IMR-90 (cell line): ENCODE data around the gene ALLC. TPM values are rescaled to one million over a fixed set of nuclear protein-coding genes. Genes with fewer than 3 reads are reported as not detected.

Source experiments
- ATAC-seq: fragments of 200-7000 bp; cut with Tn5 transposase; 2 replicates; pipeline ENCODE4 v1.9.1; 2020; ENCODE audit warnings: low read depth, mild to moderate bottlenecking, moderate library complexity
- BruUV-seq: library from RNA; stranded (reverse); fragments of 400-500 nt; replicated peaks from 2 replicates; lab custom pipeline; 2021; lab: Mats Ljungman, UMichigan
- CTCF ChIA-PET: fragments of 300-600 bp; formaldehyde crosslinking; extraction: SDS; loops from one replicate; lab custom pipeline; 2021; ENCODE audit warnings: antibody characterized with exemption; lab: Yijun Ruan, JAX
- POLR2A ChIA-PET: fragments of 300-600 bp; sonication (Branson Sonifier 250); formaldehyde crosslinking; loops from one replicate; lab custom pipeline; 2022; ENCODE audit warnings: antibody characterized with exemption; ENCODE audit not compliant: unreplicated experiment; lab: Charles Lee
- DNase-seq: peaks from one replicate; pipeline ENCODE4 v3.0.0; 2013
- H2AFZ ChIP-seq: replicated peaks from 2 replicates; pipeline ENCODE3; 2013; ENCODE audit warnings: low read length, mild to moderate bottlenecking; ENCODE audit not compliant: poor library complexity
- H2AK5ac ChIP-seq: 2 replicates; pipeline ENCODE4 v1.6.1; 2013; ENCODE audit warnings: low read depth, low read length, inconsistent platforms
- H2AK9ac ChIP-seq: replicated peaks from 2 replicates; pipeline ENCODE3; 2013; ENCODE audit warnings: mild to moderate bottlenecking, low read depth, low read length, moderate library complexity; ENCODE audit not compliant: poor library complexity
- H2BK120ac ChIP-seq: 2 replicates; pipeline ENCODE4 v1.6.1; 2013; ENCODE audit warnings: low read depth, low read length, inconsistent platforms
- H2BK15ac ChIP-seq: 3 replicates; pipeline ENCODE4 v1.6.1; 2013; ENCODE audit warnings: low read depth, low read length, inconsistent platforms
- H2BK20ac ChIP-seq: 2 replicates; pipeline ENCODE4 v1.6.1; 2013; ENCODE audit warnings: low read depth, mild to moderate bottlenecking, inconsistent platforms, low read length, moderate library complexity
- H2BK5ac ChIP-seq: 2 replicates; pipeline ENCODE4 v1.6.1; 2013; ENCODE audit warnings: mild to moderate bottlenecking, low read depth, low read length, inconsistent platforms; ENCODE audit not compliant: poor library complexity, severe bottlenecking
- H3K14ac ChIP-seq: replicated peaks from 2 replicates; pipeline ENCODE4 v1.6.1; 2013; ENCODE audit warnings: low read depth, low read length, inconsistent platforms
- H3K18ac ChIP-seq: 2 replicates; pipeline ENCODE4 v1.6.1; 2013; ENCODE audit warnings: low read depth, low read length, control low read depth
- H3K23ac ChIP-seq: 2 replicates; pipeline ENCODE4 v1.6.1; 2013; ENCODE audit warnings: low read depth, low read length, inconsistent platforms
- H3K27ac ChIP-seq: 2 replicates; pipeline ENCODE4 v1.5.1; 2013; ENCODE audit warnings: mild to moderate bottlenecking, control low read depth, low read length; ENCODE audit not compliant: insufficient read depth
- H3K27me3 ChIP-seq: 2 replicates; pipeline ENCODE4 v1.6.1; 2013; ENCODE audit warnings: low read length; ENCODE audit not compliant: control insufficient read depth, insufficient read depth
- H3K36me3 ChIP-seq: 2 replicates; pipeline ENCODE4 v1.6.1; 2013; ENCODE audit warnings: low read length, mixed read lengths; ENCODE audit not compliant: control insufficient read depth, insufficient read depth
- H3K4ac ChIP-seq: 2 replicates; pipeline ENCODE4 v1.6.1; 2013; ENCODE audit warnings: low read depth, low read length, inconsistent platforms
- H3K4me1 ChIP-seq: 2 replicates; pipeline ENCODE4 v1.6.1; 2013; ENCODE audit warnings: low read length, mixed read lengths; ENCODE audit not compliant: control insufficient read depth, insufficient read depth
- H3K4me2 ChIP-seq: 2 replicates; pipeline ENCODE4 v1.6.1; 2013; ENCODE audit warnings: low read depth, mild to moderate bottlenecking, control low read depth, low read length, moderate library complexity
- H3K4me3 ChIP-seq: 2 replicates; pipeline ENCODE4 v1.5.1; 2013; ENCODE audit warnings: low read depth, mild to moderate bottlenecking, control low read depth, low read length, moderate library complexity; ENCODE audit not compliant: insufficient read depth
- H3K56ac ChIP-seq: 2 replicates; pipeline ENCODE4 v1.6.1; 2013; ENCODE audit warnings: low read length, inconsistent platforms; ENCODE audit not compliant: insufficient read depth; ENCODE audit errors: extremely low read depth
- H3K79me1 ChIP-seq, 2 experiments: 2 replicates each; pipeline ENCODE4 v1.6.1; 2013; ENCODE audit warnings: low read length in 2 of 2, inconsistent platforms in 1 of 2, low read depth in 1 of 2
- H3K9ac ChIP-seq: 2 replicates; pipeline ENCODE4 v1.6.1; 2013; ENCODE audit warnings: low read depth, low read length, control low read depth
- H3K9me1 ChIP-seq: 2 replicates; pipeline ENCODE4 v1.6.1; 2013; ENCODE audit warnings: low read length, inconsistent platforms; ENCODE audit not compliant: insufficient read depth
- H3K9me3 ChIP-seq: 2 replicates; pipeline ENCODE4 v1.6.1; 2013; ENCODE audit warnings: low read length; ENCODE audit not compliant: control insufficient read depth, insufficient read depth
- H4K20me1 ChIP-seq: 2 replicates; pipeline ENCODE4 v1.6.1; 2013; ENCODE audit warnings: low read length, inconsistent platforms; ENCODE audit not compliant: insufficient read depth
- H4K5ac ChIP-seq: 2 replicates; pipeline ENCODE4 v1.6.1; 2013; ENCODE audit warnings: mild to moderate bottlenecking, low read depth, low read length, control low read depth
- H4K8ac ChIP-seq, 2 experiments: 2 replicates each; pipeline ENCODE4 v1.6.1; 2013; ENCODE audit warnings: low read depth in 2 of 2, low read length in 2 of 2, control low read depth in 1 of 2, inconsistent platforms in 1 of 2
- H4K91ac ChIP-seq: 2 replicates; pipeline ENCODE4 v1.6.1; 2013; ENCODE audit warnings: low read depth, low read length, inconsistent platforms; ENCODE audit not compliant: insufficient read depth
- BHLHE40 ChIP-seq: fragments of 150-350 bp; IDR thresholded peaks from 2 replicates; pipeline ENCODE4 v1.6.1; 2016; ENCODE audit warnings: mild to moderate bottlenecking, low read depth, low read length
- CEBPB ChIP-seq: IDR thresholded peaks from 2 replicates; pipeline ENCODE4 v1.6.1; 2012; ENCODE audit warnings: low read depth, low read length, improper control_type of control experiment
- CHD1 ChIP-seq: IDR thresholded peaks from 2 replicates; pipeline ENCODE4 v1.6.1; 2012; ENCODE audit warnings: low read depth, low read length, improper control_type of control experiment
- CTCF ChIP-seq: conservative IDR thresholded peaks from 2 replicates; pipeline ENCODE4 v1.5.1; 2012; ENCODE audit warnings: mild to moderate bottlenecking, low read depth, low read length, improper control_type of control experiment
- ELK1 ChIP-seq: fragments of 150-350 bp; IDR thresholded peaks from 2 replicates; pipeline ENCODE4 v1.6.1; 2016; ENCODE audit warnings: low read depth, mild to moderate bottlenecking, low read length, moderate library complexity, borderline replicate concordance
- FOS ChIP-seq: fragments of 150-350 bp; IDR thresholded peaks from 2 replicates; pipeline ENCODE4 v1.6.1; 2016; ENCODE audit warnings: low read depth, low read length
- MAFK ChIP-seq: IDR thresholded peaks from 2 replicates; pipeline ENCODE4 v1.6.1; 2012; ENCODE audit warnings: low read depth, low read length, improper control_type of control experiment
- MAZ ChIP-seq: IDR thresholded peaks from 2 replicates; pipeline ENCODE4 v1.6.1; 2012; ENCODE audit warnings: low read depth, mild to moderate bottlenecking, low read length, improper control_type of control experiment, moderate library complexity, borderline replicate concordance
- MXI1 ChIP-seq: IDR thresholded peaks from 2 replicates; pipeline ENCODE4 v1.6.1; 2012; ENCODE audit warnings: low read depth, mild to moderate bottlenecking, low read length, moderate library complexity, borderline replicate concordance
- NFE2L2 ChIP-seq: fragments of 150-350 bp; IDR thresholded peaks from 2 replicates; pipeline ENCODE4 v1.6.1; 2016; ENCODE audit warnings: low read depth, mild to moderate bottlenecking, low read length
- POLR2A ChIP-seq: IDR thresholded peaks from 2 replicates; pipeline ENCODE4 v1.6.1; 2012; ENCODE audit warnings: mild to moderate bottlenecking, low read depth, low read length
- RAD21 ChIP-seq: IDR thresholded peaks from 2 replicates; pipeline ENCODE4 v1.6.1; 2012; ENCODE audit warnings: low read length, improper control_type of control experiment
- RCOR1 ChIP-seq: IDR thresholded peaks from 2 replicates; pipeline ENCODE4 v1.6.1; 2012; ENCODE audit warnings: mild to moderate bottlenecking, low read length, improper control_type of control experiment; ENCODE audit not compliant: insufficient replicate concordance
- RFX5 ChIP-seq: IDR thresholded peaks from 2 replicates; pipeline ENCODE4 v1.8.0; 2012; ENCODE audit warnings: low read depth, mild to moderate bottlenecking, low read length, moderate library complexity
- SMC3 ChIP-seq: fragments of 150-350 bp; IDR thresholded peaks from 2 replicates; pipeline ENCODE4 v1.6.1; 2016; ENCODE audit warnings: low read depth, mild to moderate bottlenecking, antibody characterized with exemption, low read length, moderate library complexity
- USF2 ChIP-seq: fragments of 150-350 bp; IDR thresholded peaks from 2 replicates; pipeline ENCODE4 v1.6.1; 2017; ENCODE audit warnings: mild to moderate bottlenecking, antibody characterized with exemption, low read length, low read depth
- WGBS, 2 experiments: methylation state at CpG; one replicate each; pipeline versions ENCODE4 v1.1.5 to v1.1.7; 2013; ENCODE audit warnings: missing lambda C conversion rate in 2 of 2; ENCODE audit not compliant: insufficient read length in 1 of 2; ENCODE audit errors: extremely low coverage in 2 of 2; 5-methylcytosine and 5-hydroxymethylcytosine counted together
- dilution Hi-C: fragments of 300-500 bp; cut with HindIII; formaldehyde crosslinking; loops from one replicate; pipeline ENCODE4 v1.14.3; 2018; ENCODE audit warnings: low sequenced_read_pairs; ENCODE audit not compliant: unreplicated experiment
- in situ Hi-C: fragments of 300-500 bp; cut with MboI; formaldehyde crosslinking; loops from 3 replicates; pipeline ENCODE4 v1.14.3; 2019; ENCODE audit warnings: low sequenced_read_pairs, inconsistent platforms, mixed read lengths
- intact Hi-C: fragments of 100-400 bp; cut with micrococcal nuclease; formaldehyde crosslinking; loops from 2 replicates; pipeline ENCODE4 v1.10.0; 2022
- polyA plus RNA-seq, 3 experiments: library from polyadenylated mRNA; depleted of rRNA; stranded (reverse); fragments of >200 nt; gene quantifications; 2 replicates each; pipeline ENCODE4 v1.2.3, GENCODE V29; 2012; ENCODE audit warnings: low replicate concordance in 1 of 3
- total RNA-seq: library from RNA; depleted of rRNA; stranded (reverse); fragments of >200 nt; gene quantifications from 2 replicates; pipeline ENCODE4 v1.2.3, GENCODE V29; 2012

ALLC gene
- total and polyA plus RNA-seq, 2 of the 4 experiments (the other 2 are of a cell fraction), result not detected

- BruUV-seq, result no TSS peak
- Histone ChIP-seq H2BK120ac (no peak overlapping the region), H3K9me3 (no peaks in the 10 kb centered on the region), H3K14ac (no peak overlapping the region), H4K8ac (no peak overlapping the region), H3K56ac (no peak overlapping the region), H4K91ac (no peak overlapping the region), H3K4me1 (peaks cover 10% of the 10 kb centered on the region), H2AK9ac (no peak overlapping the region), H2BK5ac (no peak overlapping the region), H4K20me1 (no peaks in the 10 kb centered on the region), H2BK20ac (no peak overlapping the region), H3K9ac (no peak overlapping the region), H4K5ac (no peak overlapping the region), H3K18ac (no peak overlapping the region), H3K4ac (no peak overlapping the region), H2BK15ac (no peak overlapping the region), H3K4me2 (no peak overlapping the region), H3K23ac (no peak overlapping the region), H2AFZ (no peak overlapping the region), H3K27me3 (peaks cover 4% of the 10 kb centered on the region; the same call in 1 of the 2 replicates), H3K36me3 (no peaks in the 10 kb centered on the region), H3K9me1 (no peaks in the 10 kb centered on the region), H3K79me1 (no peaks in the 10 kb centered on the region), H2AK5ac (no peak overlapping the region), H3K4me3 (no peak overlapping the region), H3K27ac (no peak overlapping the region)
- DNase-seq (no peak), ATAC-seq (no peak)
- intact Hi-C loops (no loop called here), in situ Hi-C loops (no loop called here), dilution Hi-C loops (no loop called here)
- ChIA-PET CTCF (no interaction called here), POLR2A (no interaction called here)
- 90% methylated on average over 3 of the region's 4 CpGs; no CpG with 5 or more reads in 1 of the 2 experiments for WGBS, 2 experiments
- no peak for TF ChIP-seq NFE2L2
- TF ChIP-seq CEBPB, result no peak
- no peak for TF ChIP-seq CTCF
- TF ChIP-seq USF2, result no peak
- TF ChIP-seq MXI1, result no peak
- no peak for TF ChIP-seq CHD1
- no peak for TF ChIP-seq RFX5
- no peak for TF ChIP-seq RCOR1
- no peak for TF ChIP-seq MAZ
- no peak for TF ChIP-seq ELK1
- TF ChIP-seq RAD21, result no peak
- TF ChIP-seq SMC3, result no peak
- no peak for TF ChIP-seq BHLHE40
- TF ChIP-seq FOS, result no peak
- TF ChIP-seq MAFK, result no peak
- TF ChIP-seq POLR2A, result no peak
Observed at GRCh38 chr2:3708576-3708975, 50.6 kb downstream of the ALLC start.
